ENCODE measurements around the gene EMC10.

The EMC10 gene

GRCh38 chr19:50444059-50444458 lies 32.2 kb upstream of the EMC10 start:
- peaks cover 6% of the 10 kb centered on the region for H3K27me3 Mint-ChIP-seq
- no peak overlapping the region for H3K27ac Mint-ChIP-seq
- H3K4me1 Mint-ChIP-seq, result no peaks in the 10 kb centered on the region
- ATAC-seq (no peak), DNase-seq (no peak)
- no peak overlapping the region for H3K4me3 Mint-ChIP-seq
- no peaks in the 10 kb centered on the region for H3K9me3 Mint-ChIP-seq

GRCh38 chr19:50447053-50447452 lies 29.3 kb upstream of the EMC10 start:
- Mint-ChIP-seq H3K4me3 (no peak overlapping the region), H3K27ac (no peak overlapping the region), H3K9me3 (no peaks in the 10 kb centered on the region), H3K27me3 (peaks cover 20% of the 10 kb centered on the region), H3K4me1 (no peaks in the 10 kb centered on the region)
- ATAC-seq, result no peak
- no peak for DNase-seq

GRCh38 chr19:50447750-50448149 lies 28.6 kb upstream of the EMC10 start:
- Mint-ChIP-seq H3K4me3 (no peak overlapping the region), H3K27ac (no peak overlapping the region), H3K27me3 (peaks cover 20% of the 10 kb centered on the region), H3K4me1 (no peaks in the 10 kb centered on the region), H3K9me3 (no peaks in the 10 kb centered on the region)
- DNase-seq (no peak), ATAC-seq (no peak)

- H3K4me3 Mint-ChIP-seq, result no peak overlapping the region
- H3K9me3 Mint-ChIP-seq, result no peaks in the 10 kb centered on the region
- no peak overlapping the region for H3K27ac Mint-ChIP-seq
- ATAC-seq, result no peak
- H3K27me3 Mint-ChIP-seq, result peaks cover 14% of the 10 kb centered on the region
- no peak for DNase-seq
- H3K4me1 Mint-ChIP-seq, result no peaks in the 10 kb centered on the region
Observed at GRCh38 chr19:50449236-50449899, 26.9 kb upstream of the EMC10 start.

- Mint-ChIP-seq H3K4me3 (no peak overlapping the region), H3K27me3 (peaks cover 14% of the 10 kb centered on the region), H3K9me3 (no peaks in the 10 kb centered on the region), H3K27ac (peak overlapping the region in 1 of 2 donors; percentile 42), H3K4me1 (no peaks in the 10 kb centered on the region)
- no peak for ATAC-seq
- no peak for DNase-seq
Observed at GRCh38 chr19:50450369-50451222, 25.7 kb upstream of the EMC10 start.

GRCh38 chr19:50451223-50451534 lies 25.1 kb upstream of the EMC10 start:
- H3K4me1 Mint-ChIP-seq, result no peaks in the 10 kb centered on the region
- DNase-seq, result no peak
- H3K27me3 Mint-ChIP-seq, result peaks cover 14% of the 10 kb centered on the region
- no peak for ATAC-seq
- H3K27ac Mint-ChIP-seq, result no peak overlapping the region
- no peak overlapping the region for H3K4me3 Mint-ChIP-seq
- no peaks in the 10 kb centered on the region for H3K9me3 Mint-ChIP-seq

- ATAC-seq (no peak), DNase-seq (no peak)
- Mint-ChIP-seq H3K4me3 (no peak overlapping the region), H3K27me3 (peaks cover 23% of the 10 kb centered on the region), H3K27ac (no peak overlapping the region), H3K4me1 (no peaks in the 10 kb centered on the region), H3K9me3 (no peaks in the 10 kb centered on the region)
Observed at GRCh38 chr19:50453243-50453642, 23.1 kb upstream of the EMC10 start.

GRCh38 chr19:50455992-50456391 lies 20.3 kb upstream of the EMC10 start:
- Mint-ChIP-seq H3K27ac (no peak overlapping the region), H3K9me3 (no peaks in the 10 kb centered on the region), H3K27me3 (peaks cover 24% of the 10 kb centered on the region), H3K4me3 (no peak overlapping the region), H3K4me1 (peaks cover 11% of the 10 kb centered on the region)
- ATAC-seq, result no peak
- DNase-seq, result no peak

GRCh38 chr19:50457300-50457699 lies 19.0 kb upstream of the EMC10 start:
- no peak for DNase-seq
- H3K27me3 Mint-ChIP-seq, result peaks cover 20% of the 10 kb centered on the region
- H3K27ac Mint-ChIP-seq, result no peak overlapping the region
- no peaks in the 10 kb centered on the region for H3K9me3 Mint-ChIP-seq
- peaks cover 17% of the 10 kb centered on the region for H3K4me1 Mint-ChIP-seq
- no peak overlapping the region for H3K4me3 Mint-ChIP-seq
- no peak for ATAC-seq

- DNase-seq, result no peak
- no peak for ATAC-seq
- Mint-ChIP-seq H3K4me1 (peaks cover 17% of the 10 kb centered on the region), H3K4me3 (no peak overlapping the region), H3K27ac (no peak overlapping the region), H3K27me3 (peaks cover 20% of the 10 kb centered on the region), H3K9me3 (no peaks in the 10 kb centered on the region)
Observed at GRCh38 chr19:50458396-50459066, 17.8 kb upstream of the EMC10 start.

GRCh38 chr19:50459067-50459456 lies 17.2 kb upstream of the EMC10 start:
- H3K27ac Mint-ChIP-seq, result no peak overlapping the region
- peaks cover 20% of the 10 kb centered on the region for H3K27me3 Mint-ChIP-seq
- no peak overlapping the region for H3K4me3 Mint-ChIP-seq
- no peaks in the 10 kb centered on the region for H3K9me3 Mint-ChIP-seq
- ATAC-seq (peak; percentile 10), DNase-seq (no peak)
- peaks cover 17% of the 10 kb centered on the region for H3K4me1 Mint-ChIP-seq

- Mint-ChIP-seq H3K27ac (peak overlapping the region in 1 of 2 donors; percentile 2), H3K4me1 (peaks cover 17% of the 10 kb centered on the region), H3K4me3 (peak overlapping the region; percentile 5 to 50), H3K9me3 (no peaks in the 10 kb centered on the region), H3K27me3 (peaks cover 24% of the 10 kb centered on the region)
- ATAC-seq (no peak), DNase-seq (no peak)
Observed at GRCh38 chr19:50459638-50460037, 16.7 kb upstream of the EMC10 start.

- no peak overlapping the region for H3K27ac Mint-ChIP-seq
- ATAC-seq (peak; percentile 65), DNase-seq (peak in 1 of 2 donors; percentile 11)
- H3K9me3 Mint-ChIP-seq, result no peaks in the 10 kb centered on the region
- peaks cover 30% of the 10 kb centered on the region for H3K27me3 Mint-ChIP-seq
- H3K4me1 Mint-ChIP-seq, result peaks cover 17% of the 10 kb centered on the region
- H3K4me3 Mint-ChIP-seq, result peak overlapping the region; percentile 5 to 50
Observed at GRCh38 chr19:50460161-50460765, 16.0 kb upstream of the EMC10 start.

GRCh38 chr19:50461066-50461875 lies 15.0 kb upstream of the EMC10 start:
- Mint-ChIP-seq H3K27ac (no peak overlapping the region), H3K4me3 (peak overlapping the region in 1 of 2 donors; percentile 6), H3K27me3 (peaks cover 31% of the 10 kb centered on the region), H3K4me1 (peaks cover 17% of the 10 kb centered on the region), H3K9me3 (no peaks in the 10 kb centered on the region)
- DNase-seq (peak; percentile 65 to 70), ATAC-seq (peak; percentile 82)

- peaks cover 23% of the 10 kb centered on the region for H3K27me3 Mint-ChIP-seq
- no peak overlapping the region for H3K4me3 Mint-ChIP-seq
- peaks cover 17% of the 10 kb centered on the region for H3K4me1 Mint-ChIP-seq
- no peak for ATAC-seq
- no peaks in the 10 kb centered on the region for H3K9me3 Mint-ChIP-seq
- no peak for DNase-seq
- no peak overlapping the region for H3K27ac Mint-ChIP-seq
Observed at GRCh38 chr19:50462970-50463369, 13.3 kb upstream of the EMC10 start.
